Stimulated activated CD4-positive, alpha-beta T cell treated with anti-CD3 and anti-CD28 coated beads, Interleukin-1b, Interleukin-23, amount 100 ng/mL, for 1 hour (primary cell): ENCODE data around the gene MRTFB.
A peak's percentile ranks its signal among the peaks of the same experiment; 100 is the strongest.

Experiments
- DNase-seq, 2 donors: peaks; one replicate each; pipeline ENCODE4 v3.0.0-alpha.2; 2020; ENCODE audit warnings: low read depth in 2 of 2

MRTFB gene

GRCh38 chr16:14236401-14236800 lies 165.3 kb downstream of the MRTFB start:
- no peak for DNase-seq

DNA sequence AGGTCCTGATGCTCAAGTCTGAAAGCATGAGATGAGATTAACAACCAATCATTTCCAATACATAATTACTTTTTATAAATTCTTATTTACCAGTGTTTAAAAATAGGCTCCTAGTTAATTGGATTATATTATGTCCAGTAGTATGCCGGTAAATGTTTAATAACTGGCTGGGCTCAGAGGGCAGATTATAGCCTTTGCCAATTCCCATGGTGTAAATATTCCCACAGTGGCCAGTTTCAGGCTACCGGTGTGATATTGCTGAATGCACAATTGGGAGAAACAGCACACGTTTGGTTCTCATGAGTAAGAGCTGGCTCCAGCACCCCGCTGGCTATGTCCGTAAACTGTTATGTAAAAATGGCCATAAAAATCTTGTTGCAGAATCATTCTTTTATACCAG lies 167.6 kb downstream of the MRTFB start:
- no peak for DNase-seq

GRCh38 chr16:14239791-14240190 lies 168.7 kb downstream of the MRTFB start:
- DNase-seq: no peak

DNA sequence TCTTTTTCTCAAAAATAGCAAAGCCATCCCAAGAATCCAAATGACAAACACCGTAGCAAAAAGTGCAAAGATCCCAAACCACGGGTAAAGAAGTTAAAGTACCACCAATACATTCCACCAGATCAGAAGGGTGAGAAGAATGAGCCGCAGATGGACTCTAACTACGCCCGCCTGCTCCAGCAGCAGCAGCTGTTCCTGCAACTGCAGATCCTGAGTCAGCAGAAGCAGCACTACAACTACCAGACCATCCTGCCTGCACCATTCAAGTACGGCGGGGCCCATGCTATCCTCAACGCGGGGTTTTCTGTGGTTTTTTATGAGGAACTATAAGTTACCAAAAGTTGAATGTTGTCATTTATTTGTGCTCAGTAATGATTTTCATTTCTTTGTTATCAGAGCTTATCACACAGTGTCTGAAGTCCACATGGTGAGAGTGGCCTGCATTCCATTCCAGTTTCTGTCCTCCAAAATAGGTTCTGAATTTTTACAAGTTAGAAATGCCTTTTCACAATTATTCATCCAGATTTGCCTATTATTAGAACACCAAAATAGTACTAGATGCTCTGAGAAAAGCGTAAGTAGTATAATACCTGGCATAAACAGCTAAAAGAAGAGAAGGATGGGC lies 169.2 kb downstream of the MRTFB start:
- no peak for DNase-seq

DNA sequence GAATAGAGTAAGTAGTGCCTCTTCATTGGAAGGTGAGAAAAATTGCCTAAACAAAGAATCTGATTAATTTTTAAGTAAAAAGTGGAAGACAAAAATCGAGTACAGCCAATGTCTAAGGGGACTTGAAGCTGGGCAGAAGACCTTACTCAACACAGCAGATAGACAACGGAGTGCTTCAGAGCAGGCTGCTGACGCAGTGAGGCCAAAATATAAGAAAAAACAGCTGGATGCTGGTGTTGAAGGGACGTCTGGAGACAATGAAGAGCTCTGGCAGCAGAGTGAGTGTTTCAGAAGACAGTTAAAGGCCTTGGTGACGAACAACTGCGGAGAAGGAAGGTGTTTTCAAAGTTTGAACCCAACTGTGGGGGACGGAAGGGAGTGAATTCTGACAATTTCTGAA lies 169.8 kb downstream of the MRTFB start:
- DNase-seq: no peak

GRCh38 chr16:14241631-14242030 lies 170.5 kb downstream of the MRTFB start:
- DNase-seq: no peak

DNA sequence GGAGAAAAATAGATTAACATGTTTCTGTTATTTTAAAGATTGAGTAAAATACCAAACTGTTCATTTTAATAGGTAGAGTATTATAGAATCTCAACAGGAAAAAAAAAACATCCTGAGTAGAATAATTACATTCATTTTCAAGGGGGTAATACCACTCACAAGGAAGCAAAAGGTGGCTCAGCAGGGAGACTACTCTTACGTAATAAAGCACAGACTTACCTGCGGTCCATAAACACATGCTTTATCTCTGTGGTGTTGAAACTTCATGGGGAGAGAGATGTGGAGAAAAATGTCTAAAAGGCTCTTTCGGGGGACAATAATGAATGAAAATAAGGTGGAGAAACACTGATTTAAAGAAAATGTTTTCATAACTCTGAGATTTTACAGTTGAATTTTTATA lies 171.7 kb downstream of the MRTFB start:
- DNase-seq: no peak

DNA sequence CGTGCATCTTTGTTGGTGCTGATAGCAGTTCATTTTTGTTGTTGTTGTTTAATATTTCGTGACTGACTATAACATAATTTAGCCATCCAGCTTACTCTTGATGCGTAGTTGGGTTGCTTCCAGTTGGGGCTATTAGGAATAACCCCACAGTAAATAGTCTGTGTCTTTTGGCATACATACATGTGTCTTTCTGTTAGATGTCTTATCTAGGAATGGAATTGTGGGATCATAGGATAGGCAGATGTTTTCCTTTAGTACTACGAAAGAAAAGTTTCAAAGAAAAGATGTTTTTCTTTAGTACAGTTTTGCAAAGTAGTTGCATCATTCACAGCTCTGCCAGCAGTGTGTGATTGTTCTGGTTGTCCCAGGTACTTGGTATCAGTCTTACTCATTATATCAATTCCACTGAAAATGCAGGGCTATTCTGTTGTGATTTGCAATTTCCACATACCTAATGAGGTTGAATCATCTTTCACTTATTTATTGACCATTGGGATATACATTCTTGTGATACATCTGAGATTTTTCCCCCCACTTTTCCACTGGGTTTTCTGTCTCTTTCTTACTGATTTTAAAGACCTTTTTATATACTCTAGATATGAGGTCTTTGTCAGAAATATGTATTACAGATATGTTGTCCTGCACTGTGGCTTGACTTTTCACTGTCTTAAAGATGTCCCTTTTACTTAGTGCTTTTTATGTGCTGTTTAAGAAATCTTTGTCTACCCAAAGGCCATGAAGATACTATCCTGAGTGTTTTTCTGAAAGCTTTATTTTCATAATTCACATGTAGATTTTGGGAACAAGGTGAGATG lies 173.3 kb downstream of the MRTFB start:
- DNase-seq: no peak

DNA sequence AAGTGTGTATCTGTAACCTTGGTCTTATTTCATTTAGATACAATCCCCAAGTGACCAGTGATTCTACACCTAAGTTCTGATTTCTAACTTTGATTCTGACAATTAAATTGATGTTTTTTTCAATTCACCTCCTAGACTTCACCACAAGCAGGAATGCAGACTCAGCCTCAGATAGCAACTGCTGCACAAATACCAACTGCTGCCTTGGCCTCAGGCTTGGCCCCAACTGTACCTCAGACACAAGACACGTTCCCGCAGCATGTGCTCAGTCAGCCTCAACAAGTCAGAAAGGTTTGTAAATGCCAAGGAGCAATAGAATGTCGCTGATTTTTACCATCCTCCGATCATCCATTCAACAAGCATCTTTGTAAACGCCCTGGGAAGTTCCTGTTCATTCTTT lies 177.7 kb downstream of the MRTFB start:
- DNase-seq: no peak

DNA sequence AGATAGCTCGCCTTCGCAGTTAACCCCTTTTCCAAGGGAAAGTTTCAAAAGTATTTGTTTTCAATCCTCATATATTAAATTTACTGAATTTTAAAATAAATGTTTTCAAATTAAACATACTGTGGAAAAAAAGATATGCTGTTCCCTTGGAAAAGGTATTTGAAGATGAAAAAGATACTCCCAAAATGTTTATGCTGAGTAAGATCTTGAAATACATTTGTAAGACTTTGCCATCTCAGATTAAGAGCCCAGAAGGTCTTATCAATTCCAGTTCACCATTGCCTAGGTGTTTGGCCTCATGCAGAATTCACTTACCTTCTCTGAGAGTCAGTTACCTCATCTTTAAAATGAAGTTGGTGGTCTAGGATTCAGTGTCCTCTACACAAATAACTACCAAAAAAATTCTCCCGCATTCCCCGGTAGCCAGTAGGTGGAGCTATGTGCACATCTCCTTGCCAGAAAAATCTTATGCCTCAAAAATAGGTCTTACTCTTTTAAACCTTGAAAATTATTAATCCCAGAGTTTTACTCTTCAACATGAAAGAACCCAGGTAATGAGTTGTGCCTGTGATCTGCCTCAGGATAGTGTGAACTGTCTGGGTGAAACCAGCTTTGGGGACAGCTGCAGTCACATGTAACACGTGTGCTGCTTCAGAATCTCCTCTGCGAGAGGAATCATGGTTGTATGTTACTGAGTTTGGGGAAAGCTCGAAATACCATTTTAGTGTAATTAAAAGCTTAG lies 178.3 kb downstream of the MRTFB start:
- peak in 1 of 2 donors; percentile 14 for DNase-seq

GRCh38 chr16:14251419-14251818 lies 180.3 kb downstream of the MRTFB start:
- DNase-seq: no peak

- no peak for DNase-seq
Observed at GRCh38 chr16:14252860-14253259, 181.7 kb downstream of the MRTFB start.

- no peak for DNase-seq
Observed at GRCh38 chr16:14263011-14263410, 191.9 kb downstream of the MRTFB start.

DNA sequence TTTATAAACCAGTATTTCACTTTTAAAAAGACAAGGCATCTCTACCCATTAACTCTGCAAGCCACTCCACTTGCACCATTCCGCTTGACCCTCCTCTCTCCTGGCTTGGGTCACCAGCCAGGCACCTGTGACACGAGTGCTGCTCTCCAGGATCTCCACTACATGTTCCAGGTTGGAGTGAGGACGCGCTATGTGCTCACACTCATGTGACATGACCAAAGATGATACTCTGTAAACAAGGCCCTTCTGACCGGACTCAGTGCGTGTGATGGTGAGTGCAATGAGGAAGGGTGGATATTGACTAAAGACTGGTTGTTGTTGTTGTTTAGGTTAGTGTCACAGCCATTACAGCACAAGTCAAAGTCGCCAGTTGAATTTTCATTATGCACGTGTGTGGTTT lies 192.7 kb downstream of the MRTFB start:
- no peak for DNase-seq

DNA sequence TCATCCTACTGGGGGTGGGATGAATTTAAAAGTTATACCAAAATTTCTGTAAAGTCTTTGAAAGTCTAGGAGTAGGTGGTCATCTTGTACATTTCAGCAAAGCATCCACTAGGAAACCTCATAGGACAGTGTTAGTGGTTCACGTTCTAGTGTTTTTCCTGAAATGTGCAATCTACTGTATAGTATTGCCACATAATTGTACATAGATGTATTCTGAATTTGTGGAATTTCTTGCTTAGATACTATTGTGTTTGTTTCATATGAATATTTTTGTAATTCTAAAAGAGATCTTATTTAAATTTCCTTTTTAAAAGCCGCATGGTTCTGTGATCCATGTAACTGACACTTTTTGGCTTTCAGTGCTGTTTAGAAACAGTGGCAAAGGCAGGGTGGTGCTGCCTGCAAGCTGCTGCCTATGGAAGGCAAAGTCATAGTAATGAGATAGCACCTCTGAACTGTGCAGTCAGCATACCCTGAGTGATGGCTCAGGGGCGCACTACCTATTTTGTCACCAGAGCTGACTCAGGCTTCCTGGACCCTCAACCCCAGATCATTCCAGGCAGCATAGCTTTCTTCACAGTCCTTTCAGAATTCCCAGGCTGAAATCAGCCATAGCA lies 193.3 kb downstream of the MRTFB start:
- no peak for DNase-seq

- DNase-seq: no peak
Observed at GRCh38 chr16:14268073-14268472, 197.0 kb downstream of the MRTFB start.

GRCh38 chr16:14275934-14276333 lies 204.8 kb downstream of the MRTFB start:
- no peak for DNase-seq

DNA sequence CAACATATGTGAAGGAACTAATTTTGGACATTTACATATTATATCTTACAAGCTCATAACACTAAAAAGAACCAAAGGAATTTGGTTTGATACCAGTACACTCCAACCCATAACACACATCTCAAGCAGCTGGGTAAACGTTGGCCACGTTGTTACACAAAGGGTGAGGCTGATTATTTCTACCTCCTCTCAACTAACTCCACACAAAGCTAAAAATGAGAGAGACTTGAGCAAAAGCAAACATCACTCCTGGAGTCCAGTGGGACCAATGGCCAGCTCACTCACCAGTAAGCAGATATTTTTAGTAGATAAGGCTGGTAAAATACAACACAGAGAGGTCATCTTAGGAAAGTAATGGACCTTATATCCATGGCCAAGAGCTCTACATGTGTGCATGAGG lies 207.6 kb downstream of the MRTFB start:
- DNase-seq: no peak

DNA sequence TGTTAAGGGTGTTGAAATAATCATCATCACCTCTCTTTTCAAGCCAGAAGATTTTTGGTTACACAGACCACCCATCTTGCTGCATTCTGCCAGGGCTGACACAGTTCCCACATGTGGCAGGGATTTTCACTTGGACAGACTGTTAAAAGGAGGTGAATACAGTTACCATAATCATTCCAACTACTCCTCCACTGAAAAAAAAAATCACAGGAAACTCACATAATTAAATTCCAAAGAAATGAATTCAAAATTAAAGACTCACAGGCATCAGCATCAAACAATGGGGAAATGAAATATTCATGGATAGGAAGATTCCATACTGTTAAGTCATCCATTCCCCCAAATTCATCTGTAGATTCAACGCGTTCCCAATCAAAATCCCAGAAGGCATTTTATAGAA lies 209.4 kb downstream of the MRTFB start:
- DNase-seq: no peak

DNA sequence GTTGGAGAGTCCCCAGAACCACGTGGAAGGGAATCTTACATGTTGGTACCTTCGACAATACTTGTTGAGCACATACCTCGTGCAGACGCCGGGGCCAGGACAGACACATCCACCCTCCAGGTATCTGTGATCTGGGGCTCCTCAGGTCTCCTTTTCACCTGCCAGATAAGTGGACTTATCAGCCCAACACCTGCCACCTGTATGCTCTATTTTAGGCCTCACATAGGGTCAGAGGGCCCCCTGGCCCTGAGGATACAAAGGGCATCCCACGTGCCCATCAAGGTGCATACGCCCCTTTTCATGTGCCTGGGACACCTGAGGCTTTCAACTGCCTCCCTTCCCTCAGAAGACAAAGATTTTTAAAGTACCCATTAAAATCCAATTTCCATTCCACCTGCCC lies 212.7 kb downstream of the MRTFB start:
- DNase-seq: no peak

GRCh38 chr16:14284371-14284770 lies 213.3 kb downstream of the MRTFB start:
- no peak for DNase-seq

- DNase-seq: no peak
Observed at GRCh38 chr16:14284930-14285512, 213.9 kb downstream of the MRTFB start.
